Measurements from ENCODE around the gene USH2A.

The USH2A gene

GRCh38 chr1:215842905-215843304 lies 580.3 kb downstream of the USH2A start:
- no peak for DNase-seq (ENCODE audit: extremely low read depth, insufficient read length)

GRCh38 chr1:215835951-215836350 lies 587.3 kb downstream of the USH2A start:
- no peak for DNase-seq (ENCODE audit: extremely low read depth, insufficient read length)
- no peaks in the 10 kb centered on the region for H3K36me3 ChIP-seq (ENCODE audit: control insufficient read depth, insufficient read depth, low read length)
- TF ChIP-seq CTCF (IDR thresholded peaks at IDR 0.05; ENCODE audit: insufficient read depth, low read length, poor library complexity, severe bottlenecking), result no peak
- H3K27me3 ChIP-seq (replicated peaks; ENCODE audit: control insufficient read depth, insufficient read depth, low read length), result no peaks in the 10 kb centered on the region
- H3K4me3 ChIP-seq (replicated peaks; ENCODE audit: low read depth, low read length), result no peak overlapping the region

More at GRCh38 chr1:215842905-215843304, 580.3 kb downstream of the USH2A start:
- H3K27me3 ChIP-seq (replicated peaks; ENCODE audit: control insufficient read depth, insufficient read depth, low read length), result no peaks in the 10 kb centered on the region
- no peak overlapping the region for H3K4me3 ChIP-seq (replicated peaks; ENCODE audit: low read depth, low read length)
- TF ChIP-seq CTCF (IDR thresholded peaks at IDR 0.05; ENCODE audit: insufficient read depth, low read length, poor library complexity, severe bottlenecking), result no peak
- no peaks in the 10 kb centered on the region for H3K36me3 ChIP-seq (ENCODE audit: control insufficient read depth, insufficient read depth, low read length)

- no peak for DNase-seq (ENCODE audit: extremely low read depth, insufficient read length)
- no peaks in the 10 kb centered on the region for H3K36me3 ChIP-seq (ENCODE audit: control insufficient read depth, insufficient read depth, low read length)
- TF ChIP-seq CTCF (IDR thresholded peaks at IDR 0.05; ENCODE audit: insufficient read depth, low read length, poor library complexity, severe bottlenecking), result no peak
These were observed 589.1 kb downstream of the USH2A start for GRCh38 chr1:215833941-215834729.

GRCh38 chr1:215830226-215830810 lies 592.9 kb downstream of the USH2A start:
- no peak overlapping the region for H3K4me3 ChIP-seq (replicated peaks; ENCODE audit: low read depth, low read length)
- no peak for DNase-seq (ENCODE audit: extremely low read depth, insufficient read length)
- no peaks in the 10 kb centered on the region for H3K36me3 ChIP-seq (ENCODE audit: control insufficient read depth, insufficient read depth, low read length)
- H3K27me3 ChIP-seq (replicated peaks; ENCODE audit: control insufficient read depth, insufficient read depth, low read length), result no peaks in the 10 kb centered on the region
- TF ChIP-seq CTCF (IDR thresholded peaks at IDR 0.05; ENCODE audit: insufficient read depth, low read length, poor library complexity, severe bottlenecking), result no peak

More at GRCh38 chr1:215833941-215834729, 589.1 kb downstream of the USH2A start:
- no peak overlapping the region for H3K4me3 ChIP-seq (replicated peaks; ENCODE audit: low read depth, low read length)
- H3K27me3 ChIP-seq (replicated peaks; ENCODE audit: control insufficient read depth, insufficient read depth, low read length), result no peaks in the 10 kb centered on the region

GRCh38 chr1:215825056-215825455 lies 598.2 kb downstream of the USH2A start:
- no peaks in the 10 kb centered on the region for H3K36me3 ChIP-seq (ENCODE audit: control insufficient read depth, insufficient read depth, low read length)
- no peaks in the 10 kb centered on the region for H3K27me3 ChIP-seq (replicated peaks; ENCODE audit: control insufficient read depth, insufficient read depth, low read length)
- DNase-seq (ENCODE audit: extremely low read depth, insufficient read length), result no peak
- TF ChIP-seq CTCF (IDR thresholded peaks at IDR 0.05; ENCODE audit: insufficient read depth, low read length, poor library complexity, severe bottlenecking), result no peak
- no peak overlapping the region for H3K4me3 ChIP-seq (replicated peaks; ENCODE audit: low read depth, low read length)
